Neural crest cell (in vitro differentiated cells): ENCODE data around the gene ENKUR. TPM values are rescaled to one million over a fixed set of nuclear protein-coding genes. Genes with fewer than 3 reads are reported as not detected.

Source experiments
- DNase-seq: peaks from one replicate; pipeline ENCODE4 v3.0.0; 2021; ENCODE audit warnings: low read depth, mixed read lengths, low spot score
- H3K27ac Mint-ChIP-seq: one replicate; pipeline ENCODE4 v1.8.0; 2021; ENCODE audit warnings: mild to moderate bottlenecking, mixed read lengths; ENCODE audit not compliant: unreplicated experiment
- H3K27me3 Mint-ChIP-seq: 2 replicates; pipeline ENCODE4 v1.8.0; 2021; ENCODE audit warnings: low read depth, mild to moderate bottlenecking, mixed read lengths
- H3K36me3 Mint-ChIP-seq: 2 replicates; pipeline ENCODE4 v1.8.0; 2021; ENCODE audit warnings: low read depth, mild to moderate bottlenecking, mixed read lengths
- H3K4me1 Mint-ChIP-seq: 2 replicates; pipeline ENCODE4 v1.8.0; 2021; ENCODE audit warnings: mixed read lengths
- H3K4me3 Mint-ChIP-seq: one replicate; pipeline ENCODE4 v1.8.0; 2021; ENCODE audit warnings: mild to moderate bottlenecking, mixed read lengths
- H3K9me3 Mint-ChIP-seq: 2 replicates; pipeline ENCODE4 v1.8.0; 2021; ENCODE audit warnings: mixed read lengths
- CTCF ChIP-seq: fragments of 200-600 bp; sonication (generic); conservative IDR thresholded peaks from 2 replicates; pipeline ENCODE4 v1.5.0; 2021; ENCODE audit warnings: antibody characterized with exemption, mild to moderate bottlenecking
- total RNA-seq: library from RNA; stranded (reverse); gene quantifications from 2 replicates; pipeline ENCODE4 v1.2.1, GENCODE V29; 2021

The ENKUR gene
- total RNA-seq, 1 donor from 2014 or later, result 1.7 TPM

GRCh38 chr10:25049966-25050365 is 34.0 kb upstream of the ENKUR start:
- H3K9me3 Mint-ChIP-seq, result peaks cover 2% of the 10 kb centered on the region
- no peak for TF ChIP-seq CTCF
- H3K4me3 Mint-ChIP-seq, result no peak overlapping the region
- no peak overlapping the region for H3K27ac Mint-ChIP-seq
- DNase-seq, result no peak
- H3K4me1 Mint-ChIP-seq, result no peaks in the 10 kb centered on the region
- H3K27me3 Mint-ChIP-seq, result no peaks in the 10 kb centered on the region
- H3K36me3 Mint-ChIP-seq, result peaks cover 2% of the 10 kb centered on the region

GRCh38 chr10:25048450-25048849 is 32.5 kb upstream of the ENKUR start:
- Mint-ChIP-seq H3K27ac (no peak overlapping the region), H3K36me3 (peaks cover 2% of the 10 kb centered on the region), H3K27me3 (no peaks in the 10 kb centered on the region), H3K9me3 (peaks cover 2% of the 10 kb centered on the region), H3K4me3 (no peak overlapping the region), H3K4me1 (no peaks in the 10 kb centered on the region)
- no peak for DNase-seq
- TF ChIP-seq CTCF, result no peak

GRCh38 chr10:25047591-25048301 is 31.8 kb upstream of the ENKUR start:
- Mint-ChIP-seq H3K36me3 (peaks cover 2% of the 10 kb centered on the region), H3K4me3 (no peak overlapping the region), H3K4me1 (no peaks in the 10 kb centered on the region), H3K27ac (no peak overlapping the region), H3K9me3 (peaks cover 2% of the 10 kb centered on the region), H3K27me3 (no peaks in the 10 kb centered on the region)
- no peak for TF ChIP-seq CTCF
- no peak for DNase-seq

GRCh38 chr10:25047088-25047487 is 31.1 kb upstream of the ENKUR start:
- Mint-ChIP-seq H3K36me3 (peaks cover 2% of the 10 kb centered on the region), H3K9me3 (peaks cover 2% of the 10 kb centered on the region), H3K4me1 (no peaks in the 10 kb centered on the region), H3K27me3 (no peaks in the 10 kb centered on the region), H3K4me3 (no peak overlapping the region), H3K27ac (no peak overlapping the region)
- no peak for TF ChIP-seq CTCF
- DNase-seq, result no peak

GRCh38 chr10:25046641-25047040 is 30.7 kb upstream of the ENKUR start:
- H3K4me3 Mint-ChIP-seq, result no peak overlapping the region
- peaks cover 2% of the 10 kb centered on the region for H3K9me3 Mint-ChIP-seq
- H3K27ac Mint-ChIP-seq, result no peak overlapping the region
- no peaks in the 10 kb centered on the region for H3K4me1 Mint-ChIP-seq
- TF ChIP-seq CTCF, result no peak
- DNase-seq, result no peak
- H3K36me3 Mint-ChIP-seq, result peaks cover 2% of the 10 kb centered on the region
- H3K27me3 Mint-ChIP-seq, result no peaks in the 10 kb centered on the region
